HPDE6-E6E7 (cell line): ENCODE data around the gene PTPRN.

Experiments used
- DNase-seq: peaks from one replicate; pipeline ENCODE4 v3.0.0; 2011; ENCODE audit warnings: missing footprints; ENCODE audit errors: extremely low spot score

PTPRN gene

GRCh38 chr2:219245148-219245898, 63.9 kb downstream of the PTPRN start, which contains the start of the genes GLB1L and STK16:
Gene GLB1L, minus strand, starts transcription at chr2:219245444. Its CDS starts 1,871 bp downstream, at chr2:219243573.
Gene STK16, plus strand, starts transcription at chr2:219245479. Its CDS starts 521 bp downstream, at chr2:219246000.
- peak; percentile 88 for DNase-seq

DNA sequence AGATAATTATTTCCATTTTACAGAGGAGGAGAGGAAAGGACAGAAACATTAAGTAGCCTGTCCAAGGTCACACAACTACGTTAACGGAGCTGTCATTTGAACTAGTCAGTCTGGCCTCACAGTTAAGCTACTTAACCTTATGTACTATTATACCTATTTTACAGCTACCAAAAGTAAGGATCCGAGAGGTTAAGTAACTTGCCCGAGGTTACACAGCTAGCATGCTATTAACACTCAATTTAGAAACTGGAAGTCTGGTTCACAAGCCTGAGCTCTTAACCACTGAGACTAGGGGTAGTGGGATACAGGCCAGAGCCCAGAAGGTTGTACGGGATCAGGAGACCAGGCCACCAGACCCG, 64.4 kb downstream of the PTPRN start:
- DNase-seq, result no peak

DNA sequence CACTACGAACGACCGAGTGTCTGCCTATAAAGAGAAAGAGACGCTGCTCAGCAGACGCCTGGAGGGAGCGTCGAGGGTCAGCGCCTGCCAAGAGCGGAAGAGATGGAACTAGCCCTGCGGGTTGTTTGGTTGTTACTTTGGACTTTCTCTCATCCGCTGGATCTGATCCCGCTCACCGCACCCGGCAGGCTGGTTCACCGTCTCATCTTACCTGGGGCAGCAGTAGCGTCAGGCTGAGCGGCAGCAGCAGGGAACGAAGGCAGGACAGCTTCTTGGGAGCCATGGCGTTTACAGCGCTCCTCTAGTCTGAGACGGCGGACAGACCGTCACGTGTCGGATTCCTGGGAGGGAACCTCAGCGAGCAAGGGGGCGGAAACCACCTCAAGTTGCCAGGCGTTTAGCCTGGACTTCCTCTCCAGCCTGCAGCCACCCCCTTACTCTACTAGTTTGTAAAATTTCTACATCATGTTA, 65.9 kb downstream of the PTPRN start:
- no peak for DNase-seq
